Hepatocyte (in vitro differentiated cells): Measurements from ENCODE around the gene FGGY. TPM values are rescaled to one million over a fixed set of nuclear protein-coding genes. Genes with fewer than 3 reads are reported as not detected.
A peak's percentile ranks its signal among the peaks of the same experiment; 100 is the strongest.

ENCODE experiments used
- DNase-seq: peaks from one replicate; pipeline ENCODE4 v3.0.0-alpha.2; 2016; ENCODE audit warnings: low spot score
- H2AFZ ChIP-seq: fragments of 200-600 bp; sonication (generic); 2 replicates; pipeline ENCODE4 v1.6.0; 2016; ENCODE audit warnings: antibody characterized with exemption, mild to moderate bottlenecking
- H3K27ac ChIP-seq: fragments of 200-600 bp; sonication (generic); 2 replicates; pipeline ENCODE4 v1.5.1; 2016; ENCODE audit warnings: mild to moderate bottlenecking
- H3K27me3 ChIP-seq: fragments of 200-600 bp; sonication (generic); 2 replicates; pipeline ENCODE4 v1.6.1; 2016
- H3K36me3 ChIP-seq: fragments of 200-600 bp; sonication (generic); replicated peaks from 2 replicates; pipeline ENCODE4 v1.5.1; 2016; ENCODE audit warnings: low read depth; ENCODE audit not compliant: insufficient read depth
- H3K4me1 ChIP-seq: fragments of 200-600 bp; sonication (generic); 2 replicates; pipeline ENCODE4 v1.5.1; 2016; ENCODE audit warnings: mild to moderate bottlenecking, moderate library complexity; ENCODE audit not compliant: insufficient read depth
- H3K4me2 ChIP-seq: fragments of 200-600 bp; sonication (generic); 2 replicates; pipeline ENCODE4 v1.6.0; 2016
- H3K4me3 ChIP-seq: fragments of 200-600 bp; sonication (generic); 2 replicates; pipeline ENCODE4 v1.5.1; 2016; ENCODE audit warnings: mild to moderate bottlenecking
- H3K79me2 ChIP-seq: fragments of 200-600 bp; sonication (generic); 2 replicates; pipeline ENCODE4 v1.6.0; 2017; ENCODE audit warnings: mild to moderate bottlenecking
- H3K9me2 ChIP-seq: fragments of 200-600 bp; sonication (generic); replicated peaks from 2 replicates; pipeline ENCODE4 v1.6.0; 2017; ENCODE audit warnings: mild to moderate bottlenecking; ENCODE audit not compliant: insufficient read depth
- H3K9me3 ChIP-seq: fragments of 200-600 bp; sonication (generic); 2 replicates; pipeline ENCODE4 v1.5.1; 2016; ENCODE audit warnings: low read depth, mild to moderate bottlenecking
- H4K20me1 ChIP-seq: fragments of 200-600 bp; sonication (generic); 2 replicates; pipeline ENCODE4 v1.6.0; 2016; ENCODE audit warnings: mild to moderate bottlenecking; ENCODE audit not compliant: insufficient read depth, poor library complexity, severe bottlenecking
- CTCF ChIP-seq: fragments of 200-600 bp; sonication (generic); IDR thresholded peaks from 2 replicates; pipeline ENCODE4 v1.5.1; 2016; ENCODE audit warnings: antibody characterized with exemption, mild to moderate bottlenecking; ENCODE audit not compliant: poor library complexity
- EZH2 ChIP-seq: fragments of 200-600 bp; sonication (generic); IDR thresholded peaks from 2 replicates; pipeline ENCODE4 v1.6.1; 2016; ENCODE audit warnings: antibody characterized with exemption, mild to moderate bottlenecking, borderline replicate concordance
- EZH2phosphoT487 ChIP-seq: fragments of 200-600 bp; sonication (generic); IDR thresholded peaks from one replicate; pipeline ENCODE4 v1.6.1; 2018; ENCODE audit warnings: antibody characterized with exemption, mild to moderate bottlenecking, low read depth, moderate library complexity; ENCODE audit not compliant: unreplicated experiment, severe bottlenecking
- WGBS: methylation state at CpG from one replicate; pipeline ENCODE4 v1.1.6; 2016; ENCODE audit warnings: low lambda C conversion rate; ENCODE audit errors: missing lambda C conversion rate; 5-methylcytosine and 5-hydroxymethylcytosine counted together
- polyA plus RNA-seq: library from polyadenylated mRNA; unstranded; fragments of >200 nt; fragmentation: Nextera tagmentation; extraction: Ambion mirVana; gene quantifications from 2 replicates; pipeline ENCODE4 v1.2.1, GENCODE V29; 2016
- total RNA-seq: library from RNA; depleted of rRNA; stranded (reverse); fragments of >200 nt; gene quantifications from 2 replicates; pipeline ENCODE4 v1.2.3, GENCODE V29; 2014

The FGGY gene
- total and polyA plus RNA-seq, 2 experiments from 2014 or later = 18.0 to 20.6 TPM

GRCh38 chr1:59293849-59294248, 3.0 kb upstream of the FGGY start:
- H3K79me2 ChIP-seq = no peaks in the 10 kb centered on the region
- no peak for TF ChIP-seq CTCF
- no peak for TF ChIP-seq EZH2
- no peak for TF ChIP-seq EZH2phosphoT487
- H3K4me3 ChIP-seq = no peak overlapping the region
- no peaks in the 10 kb centered on the region for H3K36me3 ChIP-seq
- no peaks in the 10 kb centered on the region for H3K27me3 ChIP-seq
- peaks cover 16% of the 10 kb centered on the region for H3K4me1 ChIP-seq
- H3K27ac ChIP-seq = no peak overlapping the region
- DNase-seq = no peak
- H3K4me2 ChIP-seq = no peak overlapping the region
- H4K20me1 ChIP-seq = no peaks in the 10 kb centered on the region
- WGBS = 95% methylated on average over 12 of the region's 12 CpGs
- H2AFZ ChIP-seq = no peak overlapping the region
- H3K9me2 ChIP-seq = no peaks in the 10 kb centered on the region
- no peaks in the 10 kb centered on the region for H3K9me3 ChIP-seq

GRCh38 chr1:59294423-59294822, 2.5 kb upstream of the FGGY start:
- Histone ChIP-seq H2AFZ (no peak overlapping the region), H3K4me3 (no peak overlapping the region), H4K20me1 (no peaks in the 10 kb centered on the region), H3K9me2 (no peaks in the 10 kb centered on the region), H3K9me3 (no peaks in the 10 kb centered on the region), H3K4me1 (peaks cover 16% of the 10 kb centered on the region), H3K4me2 (no peak overlapping the region), H3K27me3 (no peaks in the 10 kb centered on the region), H3K27ac (peak overlapping the region; percentile 99), H3K79me2 (no peaks in the 10 kb centered on the region), H3K36me3 (no peaks in the 10 kb centered on the region)
- no peak for DNase-seq
- WGBS = 100% methylated on average over 4 of the region's 4 CpGs
- no peak for TF ChIP-seq EZH2
- no peak for TF ChIP-seq EZH2phosphoT487
- no peak for TF ChIP-seq CTCF

- no peak overlapping the region for H2AFZ ChIP-seq
- peak; percentile 16 for DNase-seq
- no peaks in the 10 kb centered on the region for H3K27me3 ChIP-seq
- 48% methylated on average over 4 of the region's 4 CpGs for WGBS
- H3K36me3 ChIP-seq = no peaks in the 10 kb centered on the region
- H3K4me2 ChIP-seq = peak overlapping the region; percentile 78
- no peaks in the 10 kb centered on the region for H4K20me1 ChIP-seq
- no peaks in the 10 kb centered on the region for H3K79me2 ChIP-seq
- peak overlapping the region; percentile 99 for H3K27ac ChIP-seq
- no peaks in the 10 kb centered on the region for H3K9me2 ChIP-seq
- H3K9me3 ChIP-seq = no peaks in the 10 kb centered on the region
- TF ChIP-seq EZH2 (no peak), CTCF (no peak), EZH2phosphoT487 (no peak)
- peaks cover 16% of the 10 kb centered on the region for H3K4me1 ChIP-seq
- H3K4me3 ChIP-seq = peak overlapping the region; percentile 21
Observed at GRCh38 chr1:59295618-59296017, 1.3 kb upstream of the FGGY start.

- H3K9me3 ChIP-seq = no peaks in the 10 kb centered on the region
- no peaks in the 10 kb centered on the region for H3K27me3 ChIP-seq
- H3K36me3 ChIP-seq = no peaks in the 10 kb centered on the region
- 53% methylated on average over 2 of the region's 2 CpGs for WGBS
- peaks cover 16% of the 10 kb centered on the region for H3K4me1 ChIP-seq
- H3K4me3 ChIP-seq = no peak overlapping the region
- no peak overlapping the region for H2AFZ ChIP-seq
- peak overlapping the region; percentile 78 for H3K4me2 ChIP-seq
- H3K79me2 ChIP-seq = no peaks in the 10 kb centered on the region
- H4K20me1 ChIP-seq = no peaks in the 10 kb centered on the region
- DNase-seq = no peak
- no peaks in the 10 kb centered on the region for H3K9me2 ChIP-seq
- H3K27ac ChIP-seq = peak overlapping the region; percentile 99
- no peak for TF ChIP-seq EZH2
- no peak for TF ChIP-seq CTCF
- TF ChIP-seq EZH2phosphoT487 = no peak
Observed at GRCh38 chr1:59298026-59298583, 1.2 kb downstream of the FGGY start.
